ENCODE results near the gene POC5. TPM values are rescaled to one million over a fixed set of nuclear protein-coding genes. Genes with fewer than 3 reads are reported as not detected.
A peak's percentile ranks its signal among the peaks of the same experiment; 100 is the strongest.

POC5 gene
- total RNA-seq (12.1 TPM), polyA plus RNA-seq (ENCODE audit: insufficient read depth, low read depth, low replicate concordance) (6.1 TPM)
- long read RNA-seq, donor 1, partial matches to known transcripts = 0 of 1 reads
- long read RNA-seq, donor 1, other reads (novel, unspliced or antisense) = 0 of 1 reads
- long read RNA-seq, donor 2 = 0 reads
- long read RNA-seq, donor 3, partial matches to known transcripts = 0 of 4 reads
- long read RNA-seq, donor 3, other reads (novel, unspliced or antisense) = 0 of 4 reads
- long read RNA-seq, donor 4, partial matches to known transcripts = 0 of 1 reads
- long read RNA-seq, donor 4, other reads (novel, unspliced or antisense) = 0 of 1 reads
- long read RNA-seq, donor 5 = 0 reads
- long read RNA-seq, donor 6, partial matches to known transcripts = 0 of 4 reads
- long read RNA-seq, donor 6, other reads (novel, unspliced or antisense) = 0 of 4 reads
- long read RNA-seq, donor 7, partial matches to known transcripts = 0 of 2 reads
- long read RNA-seq, donor 7, other reads (novel, unspliced or antisense) = 2 of 2 reads
- long read RNA-seq, donor 8, partial matches to known transcripts = 0 of 1 reads
- long read RNA-seq, donor 8, other reads (novel, unspliced or antisense) = 0 of 1 reads
- long read RNA-seq, donor 9, partial matches to known transcripts = 0 of 1 reads
- long read RNA-seq, donor 9, other reads (novel, unspliced or antisense) = 0 of 1 reads
- long read RNA-seq, donor 10, partial matches to known transcripts = 0 of 3 reads
- long read RNA-seq, donor 10, other reads (novel, unspliced or antisense) = 0 of 3 reads

- intact Hi-C loops (cut with DNase I) = no loop called here
- Histone ChIP-seq H3K4me1 (ENCODE audit: control insufficient read depth in 2 of 3, insufficient read depth in 2 of 3, low read depth in 1 of 3, low read length in 3 of 3) (no peaks in the 10 kb centered on the region), H3K9ac (ENCODE audit: low read length in 3 of 3) (peak within 1 kb of the TSS; percentile 69 to 92 (median 78)), H3K9me3 (ENCODE audit: control insufficient read depth in 2 of 3, insufficient read depth in 1 of 3, low read length in 3 of 3) (no peaks in the 10 kb centered on the region), H3K27me3 (ENCODE audit: control insufficient read depth, insufficient read depth, low read length) (no peaks in the 10 kb centered on the region), H3K36me3 (ENCODE audit: control insufficient read depth in 2 of 3, insufficient read depth in 3 of 3, low read length in 3 of 3) (no peaks in the 10 kb centered on the region), H3K27ac (ENCODE audit: low read depth in 2 of 2, low read length in 2 of 2) (peak within 1 kb of the TSS; percentile 56 to 83), H3K4me3 (ENCODE audit: low read length in 3 of 3) (peak within 1 kb of the TSS; percentile 88 to 96 (median 92))
- FAIRE-seq (peak; percentile 93), DNase-seq (peak; percentile 98)
- peak; percentile 12 for TF ChIP-seq CTCF (IDR thresholded peaks at IDR 0.05; ENCODE audit: borderline replicate concordance, extremely low read depth, insufficient read depth)
These were observed at the start of gene POC5 for GRCh38 chr5:75717082-75717922. POC5 (minus strand) TSS chr5:75717437; CDS start chr5:75712937, 4,500 bp downstream.

DNA sequence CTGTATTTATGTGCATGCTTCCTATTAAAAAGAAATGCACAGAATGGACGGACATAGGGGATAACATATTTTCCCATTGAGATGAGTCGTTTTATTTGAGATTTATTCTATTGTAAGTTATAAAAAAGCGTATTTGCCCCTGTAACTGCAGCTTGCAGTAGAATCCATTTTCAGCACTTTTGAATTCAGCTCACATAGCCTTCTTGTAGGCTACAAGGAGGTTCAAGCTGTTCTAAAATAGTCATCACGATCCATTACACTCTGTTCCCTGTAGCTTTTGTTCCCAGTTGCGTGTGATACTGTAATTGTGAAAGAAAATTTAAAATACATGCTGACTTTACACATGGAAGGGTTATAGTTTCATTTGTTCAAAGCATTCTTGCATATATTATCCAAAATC is 40.9 kb upstream of the POC5 start:
- intact Hi-C loops (cut with DNase I) = no loop called here
- no peak for DNase-seq
- H3K4me1 ChIP-seq (ENCODE audit: control insufficient read depth in 2 of 3, insufficient read depth in 2 of 3, low read depth in 1 of 3, low read length in 3 of 3) = no peaks in the 10 kb centered on the region
- peaks cover 3% of the 10 kb centered on the region for H3K27me3 ChIP-seq (ENCODE audit: control insufficient read depth, insufficient read depth, low read length)
- no peak for TF ChIP-seq CTCF (IDR thresholded peaks at IDR 0.05; ENCODE audit: borderline replicate concordance, extremely low read depth, insufficient read depth)
- H3K36me3 ChIP-seq (ENCODE audit: control insufficient read depth in 2 of 3, insufficient read depth in 3 of 3, low read length in 3 of 3) = no peaks in the 10 kb centered on the region
- H3K27ac ChIP-seq (ENCODE audit: low read depth in 2 of 2, low read length in 2 of 2) = no peak overlapping the region
- H3K4me3 ChIP-seq (ENCODE audit: low read length in 3 of 3) = no peak overlapping the region
- no peak for FAIRE-seq
- no peaks in the 10 kb centered on the region for H3K9me3 ChIP-seq (ENCODE audit: control insufficient read depth in 2 of 3, insufficient read depth in 1 of 3, low read length in 3 of 3)
- no peak overlapping the region for H3K9ac ChIP-seq (ENCODE audit: low read length in 3 of 3)

- H3K4me3 ChIP-seq (ENCODE audit: low read length in 3 of 3) = no peak overlapping the region
- H3K36me3 ChIP-seq (ENCODE audit: control insufficient read depth in 2 of 3, insufficient read depth in 3 of 3, low read length in 3 of 3) = no peaks in the 10 kb centered on the region
- intact Hi-C loops (cut with DNase I) = no loop called here
- H3K9ac ChIP-seq (ENCODE audit: low read length in 3 of 3) = no peak overlapping the region
- H3K9me3 ChIP-seq (ENCODE audit: control insufficient read depth in 2 of 3, insufficient read depth in 1 of 3, low read length in 3 of 3) = no peaks in the 10 kb centered on the region
- no peak for TF ChIP-seq CTCF (IDR thresholded peaks at IDR 0.05; ENCODE audit: borderline replicate concordance, extremely low read depth, insufficient read depth)
- peak in 2 of 5 donors; percentile 14 to 20 for DNase-seq
- no peaks in the 10 kb centered on the region for H3K4me1 ChIP-seq (ENCODE audit: control insufficient read depth in 2 of 3, insufficient read depth in 2 of 3, low read depth in 1 of 3, low read length in 3 of 3)
- H3K27me3 ChIP-seq (ENCODE audit: control insufficient read depth, insufficient read depth, low read length) = peaks cover 3% of the 10 kb centered on the region
- H3K27ac ChIP-seq (ENCODE audit: low read depth in 2 of 2, low read length in 2 of 2) = no peak overlapping the region
- FAIRE-seq = no peak
These were observed 39.7 kb upstream of the POC5 start for GRCh38 chr5:75756981-75757380.
